ENCODE results near the gene GCNT4. TPM values are rescaled to one million over a fixed set of nuclear protein-coding genes. Genes with fewer than 3 reads are reported as not detected.

Gene GCNT4
- total RNA-seq, 4 donors from 2014 or later: 0.69 to 2.2 (median 1.1) TPM

DNA sequence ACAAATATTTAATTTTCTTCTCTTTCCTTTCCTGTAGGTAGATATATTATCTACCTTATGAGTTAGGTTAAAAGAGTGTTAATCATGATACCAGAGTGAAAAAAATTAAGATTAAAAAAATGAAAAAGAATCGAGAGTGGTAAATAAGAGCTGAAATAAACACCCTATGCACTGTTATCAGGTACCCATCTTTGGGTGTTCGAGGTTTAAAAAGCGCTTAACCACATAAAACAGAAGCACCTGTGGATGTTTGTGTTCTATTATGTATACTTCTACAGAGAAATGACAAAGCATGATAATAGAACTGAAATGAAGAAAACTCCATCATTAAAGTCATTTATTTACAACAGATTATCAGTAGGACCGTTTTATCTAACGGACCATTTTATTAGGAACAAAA, 25.7 kb upstream of the GCNT4 start:
- ATAC-seq (ENCODE audit: low FRiP score) (no peak), DNase-seq (ENCODE audit: low spot score) (no peak)
- TF ChIP-seq, protein P1, sequence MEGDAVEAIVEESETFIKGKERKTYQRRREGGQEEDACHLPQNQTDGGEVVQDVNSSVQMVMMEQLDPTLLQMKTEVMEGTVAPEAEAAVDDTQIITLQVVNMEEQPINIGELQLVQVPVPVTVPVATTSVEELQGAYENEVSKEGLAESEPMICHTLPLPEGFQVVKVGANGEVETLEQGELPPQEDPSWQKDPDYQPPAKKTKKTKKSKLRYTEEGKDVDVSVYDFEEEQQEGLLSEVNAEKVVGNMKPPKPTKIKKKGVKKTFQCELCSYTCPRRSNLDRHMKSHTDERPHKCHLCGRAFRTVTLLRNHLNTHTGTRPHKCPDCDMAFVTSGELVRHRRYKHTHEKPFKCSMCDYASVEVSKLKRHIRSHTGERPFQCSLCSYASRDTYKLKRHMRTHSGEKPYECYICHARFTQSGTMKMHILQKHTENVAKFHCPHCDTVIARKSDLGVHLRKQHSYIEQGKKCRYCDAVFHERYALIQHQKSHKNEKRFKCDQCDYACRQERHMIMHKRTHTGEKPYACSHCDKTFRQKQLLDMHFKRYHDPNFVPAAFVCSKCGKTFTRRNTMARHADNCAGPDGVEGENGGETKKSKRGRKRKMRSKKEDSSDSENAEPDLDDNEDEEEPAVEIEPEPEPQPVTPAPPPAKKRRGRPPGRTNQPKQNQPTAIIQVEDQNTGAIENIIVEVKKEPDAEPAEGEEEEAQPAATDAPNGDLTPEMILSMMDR (IDR thresholded peaks at IDR 0.05): no peak

DNA sequence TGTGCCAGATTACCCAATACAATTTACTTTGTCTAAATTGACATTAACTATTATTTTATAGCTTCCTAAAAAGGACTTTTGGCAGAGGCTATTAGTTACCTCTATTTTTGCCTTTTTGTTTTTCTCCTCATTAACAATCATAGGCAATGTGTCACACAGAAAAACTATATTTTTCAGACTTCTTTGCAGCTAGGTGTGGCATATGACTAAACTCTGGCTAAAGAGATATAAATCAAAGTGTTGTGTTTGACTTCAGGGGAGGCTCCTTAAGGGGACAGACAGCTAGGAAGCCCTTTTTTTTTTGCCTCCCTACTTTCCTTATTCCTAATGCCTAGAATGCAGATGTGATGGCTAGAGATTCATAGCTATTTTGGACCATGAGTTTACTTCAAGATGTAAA, 19.7 kb upstream of the GCNT4 start:
- ATAC-seq (ENCODE audit: low FRiP score) (no peak), DNase-seq (ENCODE audit: low spot score) (no peak)
- TF ChIP-seq, protein P1 (IDR thresholded peaks at IDR 0.05): no peak

DNA sequence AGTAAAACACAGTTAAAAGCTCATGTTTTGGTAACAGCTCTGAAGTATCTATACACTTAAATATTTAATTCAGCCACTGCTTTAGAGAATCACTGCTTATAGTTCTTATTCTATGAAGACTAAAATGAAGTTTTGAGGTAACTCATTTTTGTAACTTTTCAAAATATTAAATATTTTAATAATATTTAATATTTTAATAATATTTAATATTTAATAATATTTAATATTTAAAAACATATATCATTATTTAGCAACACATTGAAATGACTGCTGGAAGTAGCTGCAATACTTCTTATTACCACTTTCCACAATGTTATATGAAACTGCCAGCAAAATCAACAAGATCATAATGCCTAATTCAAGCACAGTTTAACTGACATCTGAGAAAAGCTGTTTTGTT, 18.7 kb upstream of the GCNT4 start:
- ATAC-seq (ENCODE audit: low FRiP score): no peak
- TF ChIP-seq, protein P1 (IDR thresholded peaks at IDR 0.05): no peak
- DNase-seq (ENCODE audit: low spot score): no peak

DNA sequence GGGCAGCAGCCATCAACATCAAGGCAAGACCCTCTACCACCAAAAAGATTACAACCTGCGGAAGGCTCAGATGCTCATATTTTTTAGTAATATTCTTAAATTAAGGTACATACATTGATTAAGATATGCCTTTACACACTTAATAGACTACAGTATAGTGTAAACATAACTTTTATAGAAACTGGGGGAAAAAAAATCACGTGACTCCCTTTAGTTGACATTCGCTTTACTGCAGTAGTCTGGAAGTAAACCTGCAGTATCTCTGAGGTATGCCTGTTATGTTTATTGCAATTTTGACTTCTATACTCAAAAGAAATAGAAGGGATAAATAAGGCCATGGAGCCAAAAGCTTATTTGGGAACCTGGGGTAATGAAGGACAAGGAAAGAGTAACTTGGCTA, 15.1 kb upstream of the GCNT4 start:
- DNase-seq (ENCODE audit: low spot score) (no peak), ATAC-seq (ENCODE audit: low FRiP score) (no peak)
- TF ChIP-seq, protein P1 (IDR thresholded peaks at IDR 0.05): no peak

DNA sequence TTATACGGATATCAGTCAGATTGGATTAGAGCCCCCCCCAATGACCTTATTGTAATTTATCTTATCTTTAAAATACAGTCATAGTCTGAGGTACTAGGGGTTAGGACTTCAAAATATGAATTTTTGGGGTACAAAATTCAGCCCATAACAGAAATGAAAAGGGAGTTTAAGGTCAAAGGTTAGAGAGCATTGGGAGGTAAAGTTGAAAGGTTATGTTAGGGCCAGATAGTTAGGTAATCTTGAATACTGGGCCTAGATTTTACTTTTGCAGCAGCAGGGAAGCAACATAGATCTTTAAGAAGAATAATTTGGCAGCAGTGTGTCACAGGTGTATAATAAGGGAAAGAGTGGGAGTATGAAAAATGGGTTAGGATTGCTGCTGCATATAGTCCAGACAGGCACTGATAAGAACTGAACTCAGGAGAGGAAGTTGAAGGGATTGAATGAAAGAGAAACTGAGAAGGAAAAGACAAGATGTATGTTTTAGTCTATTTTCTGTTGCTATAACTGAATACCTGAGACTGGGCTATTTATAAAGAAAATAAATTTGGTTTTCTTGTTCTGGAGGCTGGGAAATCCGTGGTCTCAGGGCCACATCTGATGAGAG, 10.7 kb upstream of the GCNT4 start:
- DNase-seq (ENCODE audit: low spot score): no peak
- ATAC-seq (ENCODE audit: low FRiP score): no peak
- TF ChIP-seq, protein P1 (IDR thresholded peaks at IDR 0.05): no peak

DNA sequence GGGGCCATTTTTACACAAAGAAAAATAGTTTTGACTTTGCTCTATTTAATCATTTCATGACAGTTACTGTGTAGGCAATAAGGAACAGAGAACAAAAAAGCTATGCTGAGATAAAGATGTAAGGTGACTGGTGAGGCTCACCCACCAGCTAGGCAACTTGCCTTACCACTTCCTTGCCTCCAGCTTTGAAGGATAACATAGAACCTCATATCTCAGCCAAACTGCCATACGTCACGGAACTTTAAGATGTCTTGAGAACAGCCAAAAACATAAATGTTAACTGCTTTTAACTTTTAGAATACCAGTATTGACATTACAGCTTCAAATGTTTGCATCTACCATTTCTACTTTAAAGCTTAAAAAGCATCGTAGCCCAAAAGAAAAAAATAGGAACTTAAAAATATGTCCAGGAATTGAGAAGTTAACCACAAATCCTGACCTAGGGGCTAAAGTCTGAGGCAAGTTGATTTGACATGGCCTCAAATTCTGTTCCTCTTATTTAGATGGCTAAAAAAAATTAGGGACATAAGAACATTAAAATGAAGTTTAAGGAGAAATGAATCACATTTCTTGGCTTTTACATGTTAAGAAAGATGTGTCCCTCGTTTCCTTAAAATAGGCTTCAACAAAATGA, 7.7 kb upstream of the GCNT4 start:
- ATAC-seq (ENCODE audit: low FRiP score): no peak
- no peak for DNase-seq (ENCODE audit: low spot score)
- TF ChIP-seq, protein P1 (IDR thresholded peaks at IDR 0.05): no peak

DNA sequence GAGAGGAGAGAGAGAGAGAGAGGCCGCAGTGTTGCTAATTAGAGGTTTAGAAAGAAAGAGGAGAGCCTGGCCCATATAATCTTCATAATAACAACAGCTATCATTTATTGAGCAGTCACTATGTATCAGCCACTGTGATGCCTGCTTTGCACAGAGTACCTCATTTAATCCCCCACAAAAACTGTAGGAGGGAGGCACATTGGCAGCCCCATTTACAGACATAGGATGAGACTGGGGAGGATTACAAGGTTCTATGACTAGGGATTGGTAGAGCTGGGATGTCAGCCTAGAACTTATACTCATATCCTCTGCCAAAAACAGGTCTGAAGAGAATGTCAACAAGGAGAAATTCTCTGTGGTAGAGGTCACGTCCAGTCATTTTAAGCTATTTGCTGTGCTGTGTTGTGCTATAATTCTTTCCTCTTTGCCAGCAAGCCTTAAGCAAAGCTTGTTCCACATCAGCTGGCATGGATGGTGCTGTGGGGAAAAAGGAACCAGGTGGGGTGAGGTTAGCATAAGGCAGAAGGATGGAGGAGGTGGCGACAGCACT, 6.7 kb upstream of the GCNT4 start:
- ATAC-seq (ENCODE audit: low FRiP score) (no peak), DNase-seq (ENCODE audit: low spot score) (no peak)
- TF ChIP-seq, protein P1 (IDR thresholded peaks at IDR 0.05): no peak

Data from omental fat pad (tissue), 4 donors.